GM19324 (cell line): ENCODE results near the gene UNC5CL.

Experiments
- ATAC-seq: cut with Tn5 transposase; IDR thresholded peaks from one replicate; pipeline ENCODE4 v1.9.1; 2021; ENCODE audit warnings: mild to moderate bottlenecking, moderate library complexity; ENCODE audit not compliant: unreplicated experiment, low FRiP score

The UNC5CL gene

DNA sequence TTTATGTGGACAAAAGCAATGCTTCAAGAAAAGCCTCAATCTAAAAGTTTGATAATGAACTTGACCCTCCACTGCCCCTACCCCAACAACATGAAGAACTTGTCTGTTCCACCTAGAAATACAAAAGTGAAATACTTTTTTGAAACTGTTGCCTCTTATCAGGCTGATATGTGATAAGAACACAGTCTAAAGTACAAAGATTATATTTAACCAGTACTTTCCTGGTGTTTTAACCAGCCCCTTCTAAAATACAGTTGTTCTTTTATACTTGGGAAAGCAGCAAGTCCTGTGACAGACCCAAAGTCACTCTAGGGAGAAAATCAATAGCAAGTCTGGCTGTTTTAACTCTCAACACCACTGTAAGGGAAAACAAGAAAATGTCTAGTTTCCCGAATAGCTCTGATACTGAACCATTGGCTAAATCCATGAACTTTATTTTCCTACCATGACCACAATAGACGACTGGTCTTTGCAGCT is 26.6 kb upstream of the UNC5CL start:
- ATAC-seq, result no peak

DNA sequence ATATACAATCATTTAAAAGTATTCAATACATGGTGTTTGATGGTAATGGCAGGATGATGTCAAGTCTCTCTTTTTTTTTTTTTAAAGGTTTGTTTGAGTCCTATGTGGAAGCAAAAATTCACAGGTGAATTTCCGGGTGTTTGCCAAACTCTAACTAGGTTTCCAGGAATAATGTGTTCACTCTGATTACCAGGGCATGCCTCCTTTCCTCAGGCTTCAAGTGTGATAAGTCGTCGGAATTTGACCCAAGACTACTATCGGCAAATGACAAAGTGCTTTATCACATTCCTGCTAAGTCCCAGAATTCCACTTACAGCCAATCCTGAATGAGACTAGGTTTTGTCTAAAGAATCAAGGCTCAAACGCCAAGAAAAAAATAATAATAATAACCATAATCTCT is 25.8 kb upstream of the UNC5CL start:
- ATAC-seq, result no peak

DNA sequence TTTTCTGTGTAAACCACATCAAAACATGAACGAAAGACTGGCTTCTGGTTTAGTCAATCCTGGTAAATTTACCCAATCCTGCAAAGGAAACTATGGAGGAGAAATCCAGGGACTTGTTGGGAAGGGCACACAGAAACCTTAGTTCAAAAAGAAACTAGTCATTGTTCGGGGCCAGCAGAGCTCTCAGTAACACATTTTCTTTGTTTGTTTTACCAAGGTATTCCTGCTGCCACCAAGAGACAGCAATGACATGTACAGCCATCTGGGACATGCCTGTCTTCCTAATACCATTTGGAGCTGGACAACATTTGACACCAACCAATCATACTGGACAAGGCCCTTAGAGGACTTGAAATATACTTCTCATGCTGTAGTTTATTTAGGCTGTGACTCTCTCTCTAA is 24.9 kb upstream of the UNC5CL start:
- ATAC-seq, result no peak

- ATAC-seq, result no peak
Measured at GRCh38 chr6:41062056-41062455, 23.0 kb upstream of the UNC5CL start.

DNA sequence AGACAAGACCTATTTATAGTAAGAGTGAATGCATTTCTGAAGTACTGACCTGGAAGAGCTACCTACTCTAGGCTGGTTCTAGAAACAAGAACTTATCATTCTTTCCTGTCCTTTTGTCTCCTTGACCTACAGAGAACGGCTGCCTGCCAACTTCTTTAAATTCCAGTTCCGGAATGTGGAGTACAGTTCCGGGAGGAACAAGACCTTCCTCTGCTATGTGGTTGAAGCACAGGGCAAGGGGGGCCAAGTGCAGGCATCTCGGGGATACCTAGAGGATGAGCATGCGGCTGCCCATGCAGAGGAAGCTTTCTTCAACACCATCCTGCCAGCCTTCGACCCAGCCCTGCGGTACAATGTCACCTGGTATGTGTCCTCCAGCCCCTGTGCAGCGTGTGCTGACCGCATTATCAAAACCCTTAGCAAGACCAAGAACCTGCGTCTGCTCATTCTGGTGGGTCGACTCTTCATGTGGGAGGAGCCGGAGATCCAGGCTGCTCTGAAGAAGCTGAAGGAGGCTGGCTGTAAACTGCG is 22.2 kb upstream of the UNC5CL start:
- no peak for ATAC-seq

GRCh38 chr6:41059556-41059955 is 20.5 kb upstream of the UNC5CL start:
- ATAC-seq, result no peak

- no peak for ATAC-seq
Measured at GRCh38 chr6:41058783-41059181, 19.8 kb upstream of the UNC5CL start.

DNA sequence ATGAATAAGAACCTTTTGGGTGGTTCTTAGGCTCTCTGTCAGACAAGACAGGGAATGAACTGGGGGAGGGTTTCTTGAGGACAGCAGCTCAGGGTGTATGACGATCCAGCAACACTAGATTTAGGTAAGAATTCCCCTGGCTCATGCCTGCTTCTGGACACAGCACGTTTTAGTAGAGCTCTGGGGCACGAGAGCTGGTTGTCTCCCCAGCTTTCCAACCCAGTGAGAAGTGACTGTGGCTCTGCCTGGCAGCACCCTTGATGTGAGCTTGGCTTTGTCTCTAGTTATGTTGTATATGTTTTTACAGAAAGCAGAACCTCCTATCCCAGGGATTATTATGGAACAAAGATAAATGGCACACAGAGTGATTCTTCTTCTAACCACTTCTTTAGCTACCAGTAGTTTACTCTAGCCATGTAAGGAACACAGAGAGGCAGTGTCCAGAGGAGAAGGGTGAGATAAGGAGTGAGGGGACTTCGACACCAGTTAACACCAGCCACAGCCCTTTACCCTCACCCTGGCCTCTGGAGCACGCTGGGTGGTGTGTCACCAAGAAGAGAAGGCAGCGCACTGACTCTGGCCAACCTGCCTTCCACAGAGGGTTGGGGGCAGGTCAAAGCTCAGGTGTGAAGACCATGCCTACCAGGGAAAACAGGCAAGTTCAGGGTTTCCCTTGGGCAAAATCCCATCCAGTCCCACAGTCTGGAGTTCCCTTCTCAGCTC is 17.9 kb upstream of the UNC5CL start:
- no peak for ATAC-seq

- no peak for ATAC-seq
Measured at GRCh38 chr6:41055149-41055548, 16.1 kb upstream of the UNC5CL start.

- no peak for ATAC-seq
Measured at GRCh38 chr6:41054511-41054910, 15.5 kb upstream of the UNC5CL start.

- no peak for ATAC-seq
Measured at GRCh38 chr6:41053041-41053440, 14.0 kb upstream of the UNC5CL start, which contains the start of gene APOBEC2. APOBEC2 (plus strand) TSS chr6:41053202; CDS start chr6:41053348, 146 bp downstream.

DNA sequence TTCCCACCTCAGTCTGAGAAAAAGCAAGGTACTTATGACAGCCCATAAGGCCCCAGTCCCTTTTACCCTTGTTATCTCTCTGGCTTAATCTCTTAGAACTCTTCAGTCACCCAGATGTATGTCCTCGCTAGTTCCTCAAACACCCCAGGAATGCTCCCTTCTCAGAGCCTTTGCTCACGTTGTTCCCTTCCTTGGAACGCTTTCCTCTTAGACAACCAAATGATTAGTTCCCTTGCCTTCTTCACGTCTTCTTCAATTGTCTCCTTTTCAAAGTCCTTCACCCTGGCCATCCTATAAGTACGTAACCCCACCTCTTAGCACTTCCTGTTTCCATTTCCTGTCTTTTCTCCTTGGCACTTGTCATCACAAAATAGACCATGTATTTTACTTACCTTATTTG is 12.9 kb upstream of the UNC5CL start:
- ATAC-seq, result no peak

- no peak for ATAC-seq
Measured at GRCh38 chr6:41050536-41050935, 11.5 kb upstream of the UNC5CL start.

GRCh38 chr6:41049955-41050354 is 10.9 kb upstream of the UNC5CL start:
- no peak for ATAC-seq

DNA sequence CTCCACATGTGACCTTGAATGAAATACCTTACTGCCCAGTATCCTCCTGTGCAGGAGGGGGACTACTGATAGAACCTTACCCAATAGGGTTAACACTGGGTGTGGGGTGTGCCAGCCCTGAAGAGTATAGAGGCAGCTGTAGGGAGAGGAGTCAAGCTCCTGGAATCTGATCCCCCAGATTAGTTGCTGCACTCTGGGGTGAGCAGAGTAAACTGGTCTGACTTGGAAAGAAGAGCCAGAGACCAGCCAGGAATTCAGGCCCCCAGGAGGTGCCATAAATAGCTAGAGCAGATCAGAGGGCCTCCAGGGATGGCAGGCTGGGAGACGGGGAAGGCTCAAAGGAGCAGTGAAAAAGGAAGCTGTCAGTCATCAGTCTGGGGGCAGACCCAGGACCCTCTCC is 10.5 kb upstream of the UNC5CL start:
- no peak for ATAC-seq

- ATAC-seq, result no peak
Measured at GRCh38 chr6:41047745-41048732, 9.0 kb upstream of the UNC5CL start.

DNA sequence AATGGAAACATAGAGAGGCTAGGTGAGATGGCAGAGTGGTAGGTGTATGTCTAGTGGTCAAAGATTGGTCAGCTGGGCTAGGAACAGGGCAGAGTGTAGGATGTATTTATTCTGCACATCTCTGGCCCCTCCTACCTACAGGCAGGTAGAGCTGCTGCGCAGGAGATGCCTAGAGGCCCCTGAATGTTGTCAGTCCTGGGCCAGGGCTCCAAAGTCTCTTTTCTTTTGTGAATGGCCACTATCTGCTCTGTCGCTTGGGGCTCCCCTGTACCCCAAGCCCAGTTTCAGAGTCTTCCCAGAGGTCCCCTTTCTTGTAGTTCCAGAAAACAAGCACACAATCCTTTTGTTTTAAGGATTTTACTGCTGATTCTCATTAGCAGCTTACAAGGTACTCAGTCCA is 8.3 kb upstream of the UNC5CL start:
- ATAC-seq, result no peak

DNA sequence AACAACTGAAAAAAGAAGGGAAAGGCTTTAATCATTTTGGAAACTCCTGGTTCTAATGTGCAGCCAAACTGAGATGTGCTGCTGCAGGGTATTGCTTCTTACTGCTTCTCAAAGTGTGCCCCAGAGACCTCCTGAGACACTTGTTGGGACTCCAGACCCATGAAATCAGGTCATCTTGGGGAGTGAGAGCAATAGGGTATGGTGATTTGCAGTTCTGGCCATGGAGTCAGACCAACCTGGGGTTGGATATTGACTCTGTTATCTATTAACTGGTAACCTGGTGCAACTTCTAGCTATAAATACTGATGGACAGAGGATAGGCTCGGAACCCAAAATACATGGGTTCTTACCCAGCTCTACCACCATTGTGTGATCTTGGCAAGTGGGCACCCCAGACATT is 7.1 kb upstream of the UNC5CL start:
- no peak for ATAC-seq

GRCh38 chr6:41045664-41046063 is 6.6 kb upstream of the UNC5CL start:
- ATAC-seq, result no peak

DNA sequence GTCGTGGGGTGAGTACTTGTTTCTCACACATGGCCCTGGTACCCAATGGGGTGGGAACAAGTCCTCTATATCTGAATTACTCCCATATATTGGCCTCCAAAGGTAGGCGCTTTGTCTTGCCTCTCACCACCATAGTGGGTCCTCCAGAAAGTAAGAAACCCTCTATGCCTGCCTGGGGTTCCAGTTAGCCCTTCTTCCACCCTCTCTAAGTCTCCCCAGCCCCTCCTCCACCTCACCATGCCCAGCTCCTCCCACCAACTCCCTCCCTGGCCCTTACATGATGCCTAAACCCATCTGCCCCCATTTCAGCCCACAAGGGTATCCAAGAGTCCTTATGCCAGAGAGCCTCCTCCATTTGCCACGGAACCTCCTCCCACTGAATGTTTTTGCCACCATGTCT is 4.1 kb upstream of the UNC5CL start:
- ATAC-seq, result no peak
